ENCODE measurements around the gene MMP13.
"Not testable (repeated sequence)": the region's sequence is repeated elsewhere in the genome, so short reads cannot be mapped to it uniquely, and the experiment has no call there.

Gene MMP13

DNA sequence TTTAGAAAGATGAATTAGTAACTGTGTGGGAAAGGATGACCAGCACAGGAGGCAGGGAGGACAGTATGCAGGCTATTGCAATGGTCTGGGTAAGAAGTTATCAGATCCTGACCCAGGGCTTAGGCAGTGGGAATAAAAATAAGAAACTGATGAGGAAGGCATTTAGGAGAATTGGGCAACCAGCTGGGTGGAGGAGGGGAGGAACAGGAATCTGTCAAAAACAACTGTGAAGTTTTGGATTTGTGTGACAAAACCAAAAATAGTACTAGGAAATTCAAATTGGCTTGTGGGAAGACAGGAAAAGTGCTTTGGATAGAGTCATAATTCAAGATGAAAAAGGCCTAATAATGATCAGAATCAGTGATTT lies 27.9 kb downstream of the MMP13 start:
- no peak overlapping the region for H3K4me3 Mint-ChIP-seq
- no peak overlapping the region for H3K27ac Mint-ChIP-seq
- no peaks in the 10 kb centered on the region for H3K4me1 Mint-ChIP-seq (ENCODE audit: low read depth)
- H3K27me3 Mint-ChIP-seq (ENCODE audit: low read depth): peaks cover 4% of the 10 kb centered on the region
- no peaks in the 10 kb centered on the region for H3K36me3 Mint-ChIP-seq (ENCODE audit: low read depth)
- H3K9me3 Mint-ChIP-seq: no peaks in the 10 kb centered on the region

DNA sequence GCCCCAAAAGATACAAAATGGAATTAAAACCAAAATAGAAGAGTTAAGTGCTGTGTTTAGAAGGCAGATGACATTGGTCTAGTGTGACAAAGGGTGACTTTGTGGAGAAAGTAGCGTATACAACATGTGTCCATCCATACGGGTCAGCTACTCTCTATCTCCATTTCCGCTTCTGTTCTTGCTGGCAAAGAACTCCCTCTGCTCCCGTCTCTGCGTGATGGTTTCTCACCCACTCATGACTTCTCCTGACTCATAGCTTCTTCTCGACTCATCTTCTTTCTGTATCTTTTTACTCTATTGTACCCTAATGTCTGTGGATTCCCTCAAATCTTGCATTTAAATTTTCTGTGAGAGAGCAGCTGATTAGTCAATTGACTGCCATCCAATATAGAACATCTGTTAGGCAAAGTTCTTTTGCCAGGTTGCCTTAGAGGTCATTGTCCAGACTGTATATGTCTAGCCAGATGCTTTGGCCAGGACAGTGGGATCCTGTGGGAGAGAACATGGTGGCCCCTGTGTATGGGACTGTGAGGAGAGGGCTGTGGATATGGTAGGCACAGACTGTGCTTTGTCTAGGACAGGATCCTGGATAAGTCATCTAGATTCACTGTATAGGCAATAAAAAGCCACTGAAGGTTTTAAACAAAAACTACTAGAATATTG lies 28.4 kb downstream of the MMP13 start:
- H3K27me3 Mint-ChIP-seq (ENCODE audit: low read depth): peaks cover 4% of the 10 kb centered on the region
- H3K36me3 Mint-ChIP-seq (ENCODE audit: low read depth): no peaks in the 10 kb centered on the region
- H3K4me3 Mint-ChIP-seq: no peak overlapping the region
- no peaks in the 10 kb centered on the region for H3K9me3 Mint-ChIP-seq
- no peaks in the 10 kb centered on the region for H3K4me1 Mint-ChIP-seq (ENCODE audit: low read depth)
- no peak overlapping the region for H3K27ac Mint-ChIP-seq

DNA sequence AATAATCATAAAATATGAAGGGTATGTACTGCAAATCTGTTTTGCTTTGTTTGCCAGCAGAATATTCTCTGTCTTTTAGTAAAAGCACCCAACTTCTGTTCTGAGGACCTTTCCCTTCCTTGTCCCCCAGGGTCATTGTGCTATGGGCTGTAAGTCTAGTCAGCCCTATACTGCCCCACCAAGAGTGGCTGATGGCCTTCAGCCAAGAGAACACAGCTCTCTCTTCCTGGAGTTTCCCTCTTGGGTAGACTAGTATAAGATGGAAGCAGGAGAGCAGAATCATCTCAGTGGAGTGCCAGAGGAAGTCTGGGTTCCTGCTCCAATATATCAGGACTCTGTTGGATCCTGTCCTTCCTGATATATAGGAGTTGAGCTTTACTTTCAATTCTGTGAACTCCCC lies 29.0 kb downstream of the MMP13 start:
- peaks cover 4% of the 10 kb centered on the region for H3K27me3 Mint-ChIP-seq (ENCODE audit: low read depth)
- no peaks in the 10 kb centered on the region for H3K4me1 Mint-ChIP-seq (ENCODE audit: low read depth)
- H3K36me3 Mint-ChIP-seq (ENCODE audit: low read depth): no peaks in the 10 kb centered on the region
- H3K4me3 Mint-ChIP-seq: no peak overlapping the region
- H3K9me3 Mint-ChIP-seq: no peaks in the 10 kb centered on the region
- H3K27ac Mint-ChIP-seq: no peak overlapping the region

DNA sequence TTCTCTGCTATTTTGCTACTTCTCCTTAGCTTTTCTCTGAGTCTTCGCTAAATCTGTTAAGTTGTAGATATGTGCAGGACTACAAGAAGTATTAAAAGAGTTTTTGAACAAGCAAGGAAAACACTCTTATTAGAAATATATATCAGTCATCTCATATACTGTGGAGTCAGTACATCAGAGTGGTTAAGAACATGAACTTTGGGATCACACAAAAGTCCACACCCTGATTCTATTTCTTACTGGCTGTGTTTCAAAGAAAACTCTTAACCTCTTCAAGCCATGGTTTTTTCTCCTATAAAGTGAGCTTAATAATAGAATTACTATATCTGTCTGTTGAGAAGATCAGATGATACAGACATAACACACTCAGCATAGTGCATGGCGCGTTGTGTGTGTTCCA lies 29.5 kb downstream of the MMP13 start:
- no peak overlapping the region for H3K27ac Mint-ChIP-seq
- no peaks in the 10 kb centered on the region for H3K36me3 Mint-ChIP-seq (ENCODE audit: low read depth)
- peaks cover 4% of the 10 kb centered on the region for H3K27me3 Mint-ChIP-seq (ENCODE audit: low read depth)
- no peaks in the 10 kb centered on the region for H3K4me1 Mint-ChIP-seq (ENCODE audit: low read depth)
- no peaks in the 10 kb centered on the region for H3K9me3 Mint-ChIP-seq
- no peak overlapping the region for H3K4me3 Mint-ChIP-seq

DNA sequence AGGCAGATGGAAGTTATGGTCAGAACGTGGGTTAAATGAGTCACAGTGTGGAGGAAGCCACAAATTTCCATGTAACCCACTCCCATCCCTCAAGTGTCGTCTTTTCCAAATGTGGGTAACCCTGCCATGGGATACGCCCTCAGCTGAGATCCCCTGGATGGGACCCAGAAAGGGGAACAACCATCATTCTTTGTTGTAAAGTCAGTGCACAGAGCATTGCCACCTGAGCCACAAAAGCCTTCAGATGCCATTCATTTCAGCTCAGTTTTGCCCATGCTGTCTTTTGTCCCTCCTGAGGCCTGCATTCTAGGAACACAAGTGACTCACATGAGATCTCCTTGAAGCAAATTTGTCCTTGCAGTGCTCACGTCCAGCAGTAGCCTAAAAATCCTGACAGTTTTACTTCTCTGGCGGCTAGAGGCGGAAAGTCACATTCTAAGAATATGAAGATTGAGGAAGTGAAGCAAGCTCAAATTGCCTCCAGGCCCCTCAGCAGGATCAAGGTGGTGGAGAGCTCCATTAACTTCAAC lies 30.6 kb downstream of the MMP13 start:
- H3K36me3 Mint-ChIP-seq (ENCODE audit: low read depth): no peaks in the 10 kb centered on the region
- no peak overlapping the region for H3K27ac Mint-ChIP-seq
- H3K4me3 Mint-ChIP-seq: no peak overlapping the region
- peaks cover 5% of the 10 kb centered on the region for H3K4me1 Mint-ChIP-seq (ENCODE audit: low read depth)
- H3K27me3 Mint-ChIP-seq (ENCODE audit: low read depth): no peaks in the 10 kb centered on the region
- H3K9me3 Mint-ChIP-seq: no peaks in the 10 kb centered on the region

DNA sequence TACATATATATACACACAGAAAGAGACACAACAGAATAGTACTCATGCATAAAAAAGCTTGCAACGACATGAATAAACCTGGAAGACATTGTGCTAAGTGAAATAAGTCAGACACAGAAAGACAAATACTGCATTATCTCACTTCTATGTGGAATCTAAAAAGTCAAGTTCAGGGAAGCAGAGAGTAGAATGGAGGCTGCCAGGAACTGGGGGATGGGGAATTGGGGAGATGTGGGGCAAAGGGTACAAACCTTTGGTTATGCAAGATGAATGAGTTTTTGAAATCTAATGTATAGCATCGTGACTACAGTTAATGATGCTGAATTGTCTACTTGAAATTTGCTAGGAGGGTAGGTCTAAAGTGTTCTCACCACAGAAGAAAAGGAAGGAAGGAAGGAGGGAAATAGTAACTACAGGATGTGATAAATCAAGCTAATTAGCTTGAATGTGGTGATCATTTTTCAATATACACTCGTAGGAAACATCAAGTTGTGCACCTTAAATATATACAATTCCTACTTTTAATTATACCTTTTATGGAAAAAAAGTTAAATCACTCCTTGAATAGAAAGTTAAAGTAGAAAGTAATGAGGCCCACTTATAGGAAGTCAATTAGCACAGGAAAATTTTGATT lies 33.8 kb downstream of the MMP13 start:
- no peaks in the 10 kb centered on the region for H3K36me3 Mint-ChIP-seq (ENCODE audit: low read depth)
- no peak overlapping the region for H3K4me3 Mint-ChIP-seq
- no peak overlapping the region for H3K27ac Mint-ChIP-seq
- no peaks in the 10 kb centered on the region for H3K9me3 Mint-ChIP-seq
- no peaks in the 10 kb centered on the region for H3K27me3 Mint-ChIP-seq (ENCODE audit: low read depth)
- peaks cover 6% of the 10 kb centered on the region for H3K4me1 Mint-ChIP-seq (ENCODE audit: low read depth)

DNA sequence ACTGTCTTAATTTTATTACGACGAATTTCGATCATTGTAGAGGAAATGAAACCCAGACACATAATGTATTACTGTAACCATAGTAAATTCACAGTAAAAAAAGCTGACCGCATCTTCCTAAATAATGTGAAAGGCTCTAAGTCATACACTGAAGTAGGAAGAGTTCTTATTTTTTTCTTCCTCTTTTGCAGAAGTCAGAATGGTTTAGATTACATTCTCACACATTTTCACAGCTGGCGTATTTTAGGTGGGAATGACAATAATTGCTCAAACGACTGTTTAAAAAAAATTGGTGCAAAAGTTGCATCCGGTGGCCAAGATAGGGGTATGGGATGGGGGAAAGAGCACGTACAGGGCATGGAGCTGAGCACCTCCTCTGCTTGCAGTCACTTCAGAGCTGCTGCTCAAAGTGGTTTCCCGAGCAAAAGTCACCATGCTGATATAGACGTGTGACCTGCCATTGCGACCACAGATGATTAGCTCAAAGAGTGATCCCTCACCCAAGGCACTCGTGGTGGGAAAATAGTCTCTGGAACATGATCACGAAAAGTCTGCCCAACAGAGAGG lies 35.3 kb downstream of the MMP13 start:
- Mint-ChIP-seq H3K27me3 (ENCODE audit: low read depth) (peaks cover 11% of the 10 kb centered on the region), H3K4me1 (ENCODE audit: low read depth) (peaks cover 6% of the 10 kb centered on the region), H3K27ac (peak overlapping the region; percentile 10), H3K4me3 (peak overlapping the region; percentile 38), H3K36me3 (ENCODE audit: low read depth) (no peaks in the 10 kb centered on the region), H3K9me3 (no peaks in the 10 kb centered on the region)

DNA sequence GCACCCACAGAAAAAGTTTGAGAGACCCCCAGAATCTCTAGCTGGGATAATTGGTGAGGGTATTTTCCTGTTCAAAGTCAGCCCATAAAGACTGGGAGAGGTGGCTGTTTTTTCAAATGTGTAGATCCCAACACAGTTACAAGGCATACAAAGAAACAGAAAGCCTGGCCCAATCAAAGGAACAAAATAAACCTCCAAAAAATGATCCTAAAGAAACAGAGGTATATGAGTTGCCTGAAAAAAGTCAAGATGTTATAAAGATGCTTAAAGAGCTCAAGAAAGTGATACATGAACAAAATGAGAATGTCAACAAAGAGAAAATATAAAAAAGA lies 40.5 kb downstream of the MMP13 start:
- Mint-ChIP-seq H3K4me3 (no peak overlapping the region), H3K4me1 (ENCODE audit: low read depth) (peaks cover 2% of the 10 kb centered on the region), H3K27me3 (ENCODE audit: low read depth) (peaks cover 14% of the 10 kb centered on the region), H3K36me3 (ENCODE audit: low read depth) (no peaks in the 10 kb centered on the region), H3K9me3 (no peaks in the 10 kb centered on the region), H3K27ac (no peak overlapping the region)

DNA sequence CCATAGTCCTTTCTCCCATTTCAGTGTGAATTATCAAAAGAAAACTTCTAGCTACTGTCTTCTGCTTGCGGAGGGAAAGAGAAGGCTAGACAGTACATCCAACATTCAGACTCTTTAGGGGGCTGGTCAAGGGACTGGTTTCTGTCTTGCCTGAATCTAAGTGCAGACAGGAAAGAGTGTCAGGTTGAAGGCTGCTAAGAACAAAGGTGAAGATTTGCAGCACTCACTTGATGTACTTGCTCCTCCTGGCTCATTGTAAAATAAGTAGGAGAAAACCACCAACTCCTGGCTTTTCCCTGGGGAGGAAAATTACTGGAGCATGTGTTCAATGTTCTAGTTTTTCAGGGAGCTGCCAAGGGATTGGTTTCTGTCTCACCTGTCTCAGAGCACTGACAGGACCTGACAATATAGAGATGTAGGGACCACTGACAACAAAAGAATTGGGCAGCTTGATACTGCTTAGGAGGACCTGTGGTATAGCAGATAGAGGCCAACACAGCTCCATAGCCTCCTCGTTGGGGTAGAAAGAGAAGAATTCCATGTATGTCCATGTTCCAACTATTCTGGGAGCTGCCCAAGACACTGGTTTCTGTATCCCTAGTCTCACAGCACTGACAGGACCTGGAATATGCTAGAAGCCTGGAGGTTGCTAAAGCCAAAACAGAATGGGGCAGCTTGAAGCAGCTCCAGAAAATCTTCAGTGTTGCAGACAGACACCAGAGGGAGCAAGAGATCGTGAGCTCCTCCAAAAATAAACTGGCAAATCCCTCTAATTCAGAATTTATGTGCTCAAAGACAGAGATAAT lies 41.1 kb downstream of the MMP13 start:
- Mint-ChIP-seq H3K4me1 (ENCODE audit: low read depth) (no peaks in the 10 kb centered on the region), H3K27ac (no peak overlapping the region), H3K4me3 (no peak overlapping the region), H3K9me3 (no peaks in the 10 kb centered on the region), H3K36me3 (ENCODE audit: low read depth) (no peaks in the 10 kb centered on the region), H3K27me3 (ENCODE audit: low read depth) (peaks cover 14% of the 10 kb centered on the region)

DNA sequence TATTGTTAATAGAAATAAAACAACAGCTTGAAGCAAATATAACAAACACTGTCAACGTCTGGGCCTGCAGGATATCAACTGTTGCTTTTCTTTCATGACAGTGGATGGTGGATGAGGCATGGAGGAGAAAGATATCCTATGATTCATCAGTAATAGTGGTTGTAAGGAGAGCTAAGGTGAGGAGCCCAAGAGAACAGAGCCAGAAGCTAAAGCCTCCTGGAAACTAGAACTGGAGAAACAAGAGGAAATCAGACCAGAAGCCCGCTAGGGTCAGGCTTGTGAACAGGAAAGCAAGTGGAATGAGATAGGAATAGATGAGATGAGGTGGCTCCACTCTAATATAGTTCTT lies 43.1 kb downstream of the MMP13 start:
- Mint-ChIP-seq H3K4me3 (no peak overlapping the region), H3K9me3 (no peaks in the 10 kb centered on the region), H3K4me1 (ENCODE audit: low read depth) (no peaks in the 10 kb centered on the region), H3K36me3 (ENCODE audit: low read depth) (no peaks in the 10 kb centered on the region), H3K27me3 (ENCODE audit: low read depth) (peaks cover 21% of the 10 kb centered on the region), H3K27ac (no peak overlapping the region)

DNA sequence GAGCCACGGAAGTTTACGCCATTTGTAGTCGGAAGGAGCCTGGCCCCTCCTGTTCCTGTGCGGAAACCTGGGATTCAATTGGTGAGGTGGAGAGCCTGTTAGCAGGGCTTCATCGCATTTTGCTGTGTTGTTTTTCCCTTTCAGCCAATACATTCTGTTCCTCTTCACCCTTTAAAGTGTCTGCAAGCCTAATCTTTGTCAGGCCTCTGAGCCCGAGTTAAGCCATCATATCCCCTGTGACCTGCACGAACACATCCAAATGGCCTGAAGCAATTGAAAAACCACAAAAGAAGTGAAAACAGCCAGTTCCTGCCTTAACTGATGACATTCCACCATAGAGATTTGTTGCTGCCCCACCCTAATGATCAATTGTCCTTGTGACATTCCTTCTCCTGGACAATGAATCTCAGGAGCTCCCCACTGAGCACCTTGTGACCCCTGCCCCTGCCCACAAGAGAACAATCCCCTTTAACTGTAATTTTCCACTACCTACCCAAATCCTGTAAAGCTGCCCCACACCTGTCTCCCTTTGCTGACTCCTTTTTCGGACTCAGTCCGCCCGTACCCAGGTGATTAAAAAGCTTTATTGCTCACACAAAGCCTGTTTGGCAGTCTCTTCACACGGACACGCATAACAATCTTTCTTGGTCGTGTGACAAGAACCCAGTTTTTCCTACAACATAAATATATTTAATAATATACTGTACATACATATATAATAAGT lies 43.6 kb downstream of the MMP13 start:
- H3K27ac Mint-ChIP-seq: no peak overlapping the region
- no peaks in the 10 kb centered on the region for H3K36me3 Mint-ChIP-seq (ENCODE audit: low read depth)
- no peaks in the 10 kb centered on the region for H3K9me3 Mint-ChIP-seq
- no peaks in the 10 kb centered on the region for H3K4me1 Mint-ChIP-seq (ENCODE audit: low read depth)
- H3K4me3 Mint-ChIP-seq: no peak overlapping the region
- H3K27me3 Mint-ChIP-seq (ENCODE audit: low read depth): peaks cover 21% of the 10 kb centered on the region

DNA sequence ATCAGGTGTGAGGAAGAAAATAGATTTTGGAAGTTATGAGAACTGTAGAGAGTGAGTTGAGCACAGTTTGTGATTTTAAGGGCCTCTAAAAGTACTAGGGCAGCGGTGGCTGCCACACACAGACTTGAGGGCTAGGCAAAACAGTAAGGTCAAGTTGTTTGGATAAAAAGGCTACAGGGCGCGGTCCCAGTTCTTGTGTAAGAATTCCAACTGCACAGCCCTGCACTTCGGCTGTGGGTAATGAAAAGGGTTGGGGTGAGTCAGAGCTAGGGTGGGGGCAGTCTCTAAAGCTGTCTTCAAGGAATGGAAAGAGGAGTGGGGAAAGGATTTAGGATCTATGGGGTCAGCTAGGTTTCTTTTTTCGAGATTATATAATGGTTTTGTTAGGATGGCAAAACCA lies 49.7 kb downstream of the MMP13 start:
- H3K4me1 Mint-ChIP-seq (ENCODE audit: low read depth); H3K36me3 Mint-ChIP-seq (ENCODE audit: low read depth); H3K9me3 Mint-ChIP-seq; H3K27ac Mint-ChIP-seq; H3K4me3 Mint-ChIP-seq; H3K27me3 Mint-ChIP-seq (ENCODE audit: low read depth): not testable (repeated sequence)

DNA sequence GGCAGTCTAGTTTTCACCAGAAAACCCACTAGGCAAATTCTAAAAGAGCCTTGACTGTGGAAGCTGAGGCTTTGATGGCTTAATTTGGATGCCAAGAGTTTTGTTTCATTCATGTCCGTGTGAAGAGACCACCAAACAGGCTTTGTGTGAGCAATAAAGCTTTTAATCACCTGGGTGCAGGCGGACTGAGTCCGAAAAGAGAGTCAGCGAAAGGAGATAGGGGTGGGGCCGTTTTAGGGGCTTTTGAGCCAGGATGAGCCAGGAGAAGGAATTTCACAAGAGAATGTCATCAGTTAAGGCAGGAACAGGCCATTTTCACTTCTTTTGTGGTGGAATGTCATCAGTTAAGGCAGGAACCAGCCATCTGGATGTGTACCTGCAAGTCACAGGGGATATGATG lies 51.6 kb downstream of the MMP13 start:
- H3K36me3 Mint-ChIP-seq (ENCODE audit: low read depth); H3K27ac Mint-ChIP-seq; H3K4me1 Mint-ChIP-seq (ENCODE audit: low read depth); H3K4me3 Mint-ChIP-seq; H3K9me3 Mint-ChIP-seq; H3K27me3 Mint-ChIP-seq (ENCODE audit: low read depth): not testable (repeated sequence)

DNA sequence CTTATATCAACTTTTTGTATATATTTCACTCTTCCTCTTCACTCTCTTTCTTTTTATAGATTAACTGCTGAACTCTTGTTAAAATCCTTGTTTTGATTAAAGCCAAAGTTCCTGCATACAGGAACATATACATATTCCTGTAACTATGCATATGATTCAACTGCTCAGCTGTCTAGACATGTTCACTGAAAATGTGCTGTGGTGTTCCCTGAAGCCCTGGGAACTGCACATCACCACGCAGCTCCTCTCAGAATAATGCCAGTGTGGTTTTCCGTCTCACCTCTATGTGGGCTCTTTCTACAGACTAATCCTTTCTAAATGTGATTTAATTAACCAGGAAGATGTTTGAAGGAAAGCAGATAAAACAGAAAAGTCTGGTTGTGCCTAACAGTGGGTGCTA lies 55.2 kb downstream of the MMP13 start:
- Mint-ChIP-seq H3K4me3 (no peak overlapping the region), H3K9me3 (no peaks in the 10 kb centered on the region), H3K4me1 (ENCODE audit: low read depth) (no peaks in the 10 kb centered on the region), H3K36me3 (ENCODE audit: low read depth) (no peaks in the 10 kb centered on the region), H3K27me3 (ENCODE audit: low read depth) (peaks cover 3% of the 10 kb centered on the region), H3K27ac (no peak overlapping the region)
